NCI-H2081 treated with DMSO at 0.1 percent for 48 hours (cell line): ENCODE data around the gene HDAC9.

Experiments used
- DNase-seq: peaks from one replicate; lab custom pipeline; 2025; lab: John Stamatoyannopoulos, UW

Gene HDAC9

DNA sequence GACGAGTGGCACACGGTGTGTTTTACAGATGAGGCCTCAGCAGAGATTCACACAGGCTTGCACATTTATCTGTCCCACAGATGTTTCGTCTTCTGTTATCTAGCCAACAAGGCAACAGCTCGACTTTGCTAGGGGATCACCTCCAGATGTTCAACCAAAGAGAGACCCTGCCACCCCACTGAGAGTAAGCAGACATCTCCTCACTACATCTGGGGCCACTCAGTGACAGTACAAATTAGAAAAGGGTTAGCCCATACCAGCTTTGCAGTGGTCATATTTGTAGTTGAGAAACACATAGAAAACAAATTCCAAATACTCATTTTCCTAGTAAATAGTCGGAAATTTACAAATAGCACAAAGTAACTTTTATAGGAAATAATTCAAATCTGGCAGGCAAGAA is 164.2 kb downstream of the HDAC9 start:
- no peak for DNase-seq

DNA sequence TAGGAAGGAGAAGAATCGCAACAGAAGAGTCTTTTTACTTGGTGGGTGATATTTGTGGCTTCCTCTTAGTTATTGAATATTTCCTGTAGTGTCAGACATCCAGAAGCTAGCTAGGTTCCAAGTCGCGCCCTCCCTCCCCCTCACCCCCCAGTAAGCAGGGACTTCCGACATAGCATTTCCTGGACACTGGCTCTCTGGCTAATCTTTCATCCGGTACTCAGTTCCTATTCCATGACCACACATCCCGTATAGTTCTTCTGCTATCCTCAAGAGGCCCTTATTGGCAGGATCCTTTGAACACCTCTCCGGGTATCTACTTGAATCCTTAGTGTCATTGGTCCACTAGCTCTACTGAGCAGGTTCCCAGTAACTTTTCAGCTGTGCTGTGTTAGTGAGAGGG is 167.8 kb downstream of the HDAC9 start:
- no peak for DNase-seq

DNA sequence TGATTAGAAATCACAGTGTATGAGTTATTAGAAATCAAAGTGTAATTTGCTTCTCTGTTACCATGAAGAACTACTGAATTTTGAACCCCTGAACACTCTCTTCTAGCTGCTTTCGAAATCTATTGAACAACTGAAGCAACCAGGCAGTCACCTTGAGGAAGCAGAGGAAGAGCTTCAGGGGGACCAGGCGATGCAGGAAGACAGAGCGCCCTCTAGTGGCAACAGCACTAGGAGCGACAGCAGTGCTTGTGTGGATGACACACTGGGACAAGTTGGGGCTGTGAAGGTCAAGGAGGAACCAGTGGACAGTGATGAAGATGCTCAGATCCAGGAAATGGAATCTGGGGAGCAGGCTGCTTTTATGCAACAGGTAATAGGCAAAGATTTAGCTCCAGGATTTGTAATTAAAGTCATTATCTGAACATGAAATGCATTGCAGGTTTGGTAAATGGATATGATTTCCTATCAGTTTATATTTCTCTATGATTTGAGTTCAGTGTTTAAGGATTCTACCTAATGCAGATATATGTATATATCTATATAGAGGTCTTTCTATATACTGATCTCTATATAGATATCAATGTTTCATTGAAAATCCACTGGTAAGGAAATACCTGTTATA is 170.7 kb downstream of the HDAC9 start:
- peak; percentile 3 for DNase-seq

DNA sequence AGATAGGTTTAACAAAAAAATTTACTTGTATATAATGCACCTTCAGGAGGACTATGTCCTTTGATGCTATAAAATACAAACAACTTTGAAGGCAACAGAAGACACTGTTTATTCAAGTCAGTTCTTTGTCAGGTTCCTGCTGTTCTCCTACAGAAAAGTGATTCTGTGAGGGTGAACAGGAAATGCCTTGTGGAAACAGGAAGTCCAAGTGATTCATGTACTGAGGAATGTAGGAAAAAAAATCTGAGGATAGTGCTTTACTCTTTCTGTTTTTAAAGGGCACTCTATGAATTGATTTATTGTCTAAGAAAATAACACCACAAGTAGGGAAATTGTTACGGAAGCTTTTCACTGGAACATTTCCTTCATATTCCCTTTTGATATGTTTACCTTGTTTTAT is 171.9 kb downstream of the HDAC9 start:
- DNase-seq = no peak

DNA sequence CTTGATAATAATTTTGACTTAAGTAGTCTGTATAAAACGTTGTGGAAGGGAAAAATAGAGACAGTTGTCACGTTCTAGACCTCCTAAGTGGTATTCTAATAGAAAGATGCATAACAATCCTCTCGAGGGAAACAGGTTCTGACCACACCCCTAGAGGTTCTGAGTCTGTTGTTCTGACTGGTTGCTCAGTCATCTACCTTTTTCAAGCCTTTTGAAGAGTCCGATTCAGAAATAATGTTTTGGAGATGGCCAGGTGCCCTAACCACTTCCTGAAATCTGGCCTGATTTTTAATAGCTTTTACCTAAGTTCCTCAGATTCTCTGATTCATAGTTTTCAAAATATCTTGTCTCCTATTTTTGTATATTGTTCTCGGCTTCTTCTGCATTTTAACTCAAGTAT is 175.6 kb downstream of the HDAC9 start:
- no peak for DNase-seq

DNA sequence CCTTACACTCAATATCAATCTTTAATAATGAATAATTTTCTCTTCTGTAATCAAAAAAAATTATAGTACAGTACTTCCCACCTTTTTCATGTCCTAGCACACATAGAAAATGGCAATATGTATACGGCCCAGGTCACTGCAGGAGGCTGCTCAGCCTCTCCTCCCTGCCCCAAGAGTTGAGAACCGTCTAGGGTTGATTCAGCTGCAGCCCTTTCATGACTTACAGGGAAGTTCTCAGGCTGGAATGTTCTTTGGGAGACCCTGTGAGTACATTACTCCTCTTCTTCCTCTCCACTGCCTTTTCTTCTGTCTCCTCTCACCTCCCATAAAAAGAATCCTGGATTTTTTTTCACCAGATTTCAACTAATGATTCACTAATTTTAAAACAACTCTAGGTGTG is 180.0 kb downstream of the HDAC9 start:
- no peak for DNase-seq

DNA sequence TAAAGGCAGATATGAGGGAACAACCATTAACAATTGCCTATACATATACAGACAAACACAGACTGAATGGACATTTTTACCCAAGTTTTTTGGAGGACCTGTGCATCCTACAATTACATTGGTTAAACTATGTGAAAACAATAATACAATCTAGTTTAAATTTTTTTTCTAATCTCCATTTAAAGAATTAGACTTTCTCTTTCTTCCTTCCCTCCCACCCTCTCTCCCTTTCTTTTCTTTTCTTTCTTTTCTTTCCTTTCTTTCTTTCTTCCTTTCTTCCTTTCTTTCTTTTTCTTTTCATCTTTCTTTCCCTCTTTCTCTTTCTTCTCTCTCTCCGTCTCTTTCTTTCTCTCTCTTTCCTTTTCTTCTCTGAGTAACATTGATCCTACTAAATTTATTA is 183.7 kb downstream of the HDAC9 start:
- DNase-seq = no peak

DNA sequence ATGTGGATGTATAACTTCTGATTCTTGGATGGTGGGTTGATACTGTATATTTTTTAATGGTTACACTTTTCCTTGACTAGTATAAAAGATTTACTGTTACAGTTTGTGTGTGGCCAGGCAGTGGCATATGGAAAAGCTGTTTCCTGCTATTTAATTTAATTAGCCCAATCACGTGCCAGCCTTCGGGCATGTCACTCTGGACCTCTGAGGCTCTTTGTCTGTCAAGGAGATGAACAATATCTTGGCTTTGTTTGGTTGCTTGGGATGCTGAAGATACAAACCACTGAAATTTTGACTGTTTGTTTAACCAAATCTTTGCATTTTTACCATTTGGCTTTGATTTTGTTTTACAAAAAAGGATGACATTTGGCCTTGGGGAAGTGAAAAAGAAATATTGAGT is 185.0 kb downstream of the HDAC9 start:
- DNase-seq = no peak

DNA sequence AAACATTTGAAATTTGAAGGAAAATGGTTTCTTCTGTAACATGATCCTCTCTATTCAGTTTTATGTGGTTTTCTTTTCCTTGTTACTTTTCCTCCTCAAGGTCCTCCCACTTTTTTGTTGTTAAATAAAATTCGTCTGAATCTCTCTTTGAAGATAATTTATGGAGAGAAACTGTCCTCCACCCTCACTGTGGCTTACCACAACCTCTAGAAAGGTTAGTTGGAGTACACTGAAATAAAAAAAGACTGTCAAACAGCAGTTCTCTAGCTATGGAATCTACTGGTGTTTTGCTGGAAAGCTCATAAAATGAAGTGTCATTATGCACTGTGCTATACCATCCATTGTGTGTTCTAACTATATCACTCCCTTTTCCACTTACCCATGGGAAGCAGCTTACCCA is 189.4 kb downstream of the HDAC9 start:
- no peak for DNase-seq

DNA sequence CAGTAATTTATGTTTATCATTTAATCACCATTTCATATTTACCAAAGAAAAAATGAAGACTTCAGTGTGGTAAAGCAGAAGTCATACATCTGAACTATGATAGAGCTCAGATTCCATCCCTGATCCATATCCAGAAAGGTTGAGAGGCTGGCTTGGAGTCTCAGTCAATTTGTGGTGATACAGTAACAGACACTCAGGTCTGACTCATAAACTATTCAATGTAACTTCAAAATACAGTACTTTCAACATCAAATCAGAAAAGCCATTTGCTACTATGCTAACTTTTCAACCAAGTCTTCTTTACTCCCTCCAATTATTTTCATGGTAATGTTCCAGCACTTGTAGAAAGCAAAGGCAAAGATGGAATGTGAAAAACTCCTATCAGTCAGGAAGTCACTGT is 190.4 kb downstream of the HDAC9 start:
- no peak for DNase-seq

DNA sequence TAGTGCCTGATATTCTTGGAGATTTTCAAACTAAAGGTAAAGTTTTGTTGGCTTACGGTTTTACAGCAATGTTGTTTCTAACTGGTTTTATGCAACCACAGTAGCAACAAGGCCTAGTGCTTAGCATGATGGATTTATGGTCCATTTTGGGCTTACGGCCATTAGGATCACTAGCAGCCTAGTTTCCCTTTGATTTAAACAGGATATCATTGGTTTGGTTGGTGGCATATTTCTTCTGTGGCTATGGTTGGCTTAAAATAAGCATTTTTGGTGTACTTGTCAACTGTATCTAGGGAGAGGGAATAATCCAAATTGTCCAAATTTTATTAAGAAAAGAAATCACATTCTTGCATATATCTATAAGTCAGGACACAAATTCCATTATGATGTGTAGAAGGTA is 194.0 kb downstream of the HDAC9 start:
- DNase-seq = no peak

DNA sequence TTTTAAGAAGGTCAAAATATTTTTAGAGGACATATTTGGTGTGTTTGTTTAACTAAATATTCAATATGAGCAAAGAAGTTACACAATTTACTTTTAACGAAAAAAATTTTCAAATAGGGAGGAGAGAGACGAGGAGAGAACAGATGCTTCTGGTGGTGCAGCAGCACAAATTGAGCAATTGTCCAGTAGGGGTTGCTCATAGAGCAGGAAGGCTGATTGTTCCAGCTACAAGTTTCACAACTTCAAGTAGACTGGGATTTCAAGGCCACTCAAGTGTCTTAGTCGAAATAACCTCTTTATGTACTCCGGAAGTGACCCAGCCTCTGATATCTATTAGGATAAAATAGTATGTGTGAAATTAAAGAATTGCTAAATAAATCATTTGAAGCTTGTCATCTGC is 197.9 kb downstream of the HDAC9 start:
- DNase-seq = no peak

DNA sequence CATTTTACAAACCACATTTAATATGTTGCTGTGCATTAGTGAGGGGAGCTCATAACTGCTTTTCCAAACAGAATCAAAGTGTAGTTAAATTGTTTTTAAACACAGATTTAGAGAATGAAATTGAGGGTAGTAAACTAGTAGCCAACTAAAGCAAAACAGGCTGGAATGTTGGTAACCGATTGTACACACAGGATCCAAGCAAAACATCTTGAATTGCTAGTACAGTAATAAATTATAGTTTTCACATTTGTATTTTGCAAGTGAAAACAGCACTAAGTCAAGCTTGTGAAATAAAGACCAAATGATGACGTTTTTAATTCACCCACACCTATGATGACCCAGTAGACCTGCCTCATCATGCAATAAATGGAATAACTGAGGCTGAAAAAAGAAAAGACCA is 198.3 kb downstream of the HDAC9 start:
- DNase-seq = no peak

DNA sequence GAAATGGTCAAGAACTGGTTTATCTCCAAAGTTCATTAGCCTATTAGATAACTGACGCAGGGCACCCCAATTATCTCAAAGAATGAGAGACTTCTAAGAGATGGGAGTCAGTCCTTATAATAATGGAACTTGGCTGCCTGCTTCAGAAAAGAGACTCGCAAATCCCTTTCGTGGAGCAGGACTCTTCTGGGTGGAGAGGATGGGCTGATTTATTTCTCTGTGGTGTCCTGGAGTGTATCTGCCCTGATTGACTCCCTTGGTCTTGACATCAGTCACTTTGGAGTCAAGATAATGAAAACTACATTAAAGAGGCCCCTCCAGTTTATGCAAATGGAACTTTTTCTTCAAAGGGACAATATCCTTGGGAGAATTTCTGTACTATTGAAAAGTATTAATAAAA is 198.9 kb downstream of the HDAC9 start:
- DNase-seq = no peak

DNA sequence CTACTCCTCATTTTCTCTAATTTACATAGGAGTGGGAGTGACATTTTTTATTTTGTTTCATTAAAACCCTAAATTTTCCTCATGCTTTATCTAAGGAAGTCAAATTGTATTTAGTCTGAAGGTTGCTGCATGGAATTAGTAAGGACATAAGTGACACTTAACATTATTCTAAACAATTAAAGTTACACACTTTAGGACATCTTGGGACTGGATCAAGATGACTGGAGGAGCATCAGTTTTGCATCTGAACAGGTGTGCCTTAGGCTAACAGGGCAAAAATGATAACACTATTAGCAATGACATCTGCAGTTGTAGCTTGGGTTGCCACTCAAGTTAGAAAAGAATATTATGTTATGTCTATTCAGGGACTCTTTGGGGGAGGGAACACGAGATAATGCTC is 199.4 kb downstream of the HDAC9 start:
- no peak for DNase-seq

DNA sequence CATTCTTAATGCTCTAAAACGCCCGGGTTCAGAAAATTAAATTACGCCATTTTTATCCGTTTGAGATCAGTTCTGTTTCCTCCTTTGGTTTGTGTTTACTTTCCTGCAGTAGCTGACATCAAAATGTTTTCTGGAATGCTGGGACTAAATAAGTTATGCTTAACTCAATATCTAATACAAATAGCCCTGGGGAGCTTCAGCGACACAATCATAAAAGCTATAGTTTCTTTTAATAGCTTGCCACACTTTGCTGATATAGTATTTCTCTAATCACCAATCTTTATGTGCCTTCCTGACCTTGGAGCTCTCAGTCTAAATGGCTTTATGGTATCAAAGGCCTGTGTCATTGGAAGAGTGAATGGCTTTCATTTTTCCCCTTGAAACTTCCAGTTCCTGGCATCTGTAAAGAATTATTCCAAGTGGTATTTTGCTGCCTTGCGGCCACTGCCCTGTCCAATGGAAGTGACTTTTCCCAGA is 202.7 kb downstream of the HDAC9 start:
- DNase-seq = no peak

DNA sequence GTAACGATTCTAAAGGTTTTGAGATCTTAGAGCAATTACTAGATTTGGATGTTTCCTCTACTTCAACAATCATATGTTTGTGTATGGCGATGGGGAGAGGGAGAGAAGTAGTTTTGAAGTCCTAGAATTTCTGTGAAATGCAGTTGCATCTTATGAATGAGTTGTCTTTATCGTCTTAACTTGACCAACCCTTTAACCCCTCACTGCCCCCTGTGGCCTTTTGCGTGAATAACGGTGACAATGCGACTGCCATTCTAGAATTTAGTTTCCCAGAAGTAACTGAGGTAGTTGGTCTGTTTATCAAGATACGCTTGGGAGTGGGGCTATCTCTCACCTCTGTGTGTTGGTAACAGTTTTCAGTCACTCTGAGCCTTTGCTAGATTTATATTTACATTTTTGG is 204.6 kb downstream of the HDAC9 start:
- DNase-seq = no peak

DNA sequence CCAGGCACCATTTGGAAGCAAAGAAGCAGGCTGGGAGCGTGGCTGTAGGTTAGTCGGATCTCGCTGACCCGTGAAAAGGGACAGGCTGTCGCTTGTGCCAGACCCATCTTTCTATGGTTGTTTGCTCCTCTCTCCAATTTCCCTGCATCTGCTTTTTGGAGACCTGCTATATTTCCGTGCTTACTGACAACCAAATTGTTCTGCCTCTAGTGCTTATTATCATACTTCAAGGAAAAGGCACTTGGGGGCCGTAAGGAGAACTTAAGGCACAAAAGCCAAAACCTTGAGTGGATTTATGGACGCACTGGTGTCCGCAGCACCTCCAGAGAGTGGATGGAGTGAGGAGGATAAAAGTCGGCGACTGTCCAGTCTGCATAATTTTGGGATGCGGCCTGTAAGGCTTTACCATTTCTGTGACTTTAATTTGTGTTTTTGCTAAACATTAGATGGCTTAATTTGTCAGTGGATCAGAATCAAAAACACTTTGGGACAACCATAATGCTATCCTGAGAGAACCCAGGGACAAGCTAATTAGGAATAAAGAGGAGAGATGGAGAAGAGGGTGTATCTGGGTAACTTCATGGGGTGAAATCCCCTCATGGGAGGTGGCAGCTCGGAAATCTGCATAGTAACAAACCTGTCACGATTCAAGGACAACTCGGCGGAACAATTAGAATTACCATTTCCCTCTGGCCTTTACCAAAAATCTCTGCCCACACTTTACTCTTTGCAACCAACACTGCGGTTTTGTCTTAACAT is 206.7 kb downstream of the HDAC9 start:
- DNase-seq = no peak

DNA sequence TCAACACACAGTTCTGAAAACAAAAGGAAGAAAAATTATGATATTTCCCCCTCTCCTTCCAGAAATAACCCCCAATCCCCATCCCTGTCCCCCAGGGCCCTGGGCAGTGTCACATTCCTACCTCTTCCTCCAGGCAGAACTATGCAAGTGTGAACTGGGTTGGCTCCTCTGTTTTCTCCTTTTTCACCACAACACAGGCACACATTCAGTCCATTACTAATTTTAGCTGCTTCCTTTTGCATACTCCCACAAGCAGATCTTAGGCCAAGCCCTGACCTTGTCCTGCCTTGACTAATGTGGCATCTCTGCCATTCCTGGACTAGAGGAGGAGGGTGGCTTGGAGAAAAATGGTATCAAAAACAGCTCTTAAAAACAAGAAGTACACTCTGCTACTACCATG is 208.1 kb downstream of the HDAC9 start:
- DNase-seq = no peak

DNA sequence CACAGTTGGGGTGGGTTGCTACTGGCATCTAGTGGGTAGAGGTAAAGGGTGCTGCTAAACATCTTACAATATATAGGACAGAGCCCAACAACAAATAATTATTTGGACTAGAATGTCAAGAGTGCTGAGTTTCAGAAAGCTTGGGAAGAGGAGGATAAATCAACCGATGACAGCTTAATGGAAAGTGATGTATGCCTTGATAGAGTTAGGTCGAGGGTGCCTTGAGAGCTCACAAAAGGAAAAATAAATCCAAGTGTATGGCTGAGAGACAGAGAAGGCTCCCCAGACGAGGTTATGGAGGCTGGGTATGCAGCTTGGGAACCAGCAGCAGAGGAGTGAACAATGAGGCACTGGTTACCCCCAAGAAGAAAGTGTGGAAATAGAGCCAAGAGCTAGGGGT is 211.1 kb downstream of the HDAC9 start:
- DNase-seq = no peak

DNA sequence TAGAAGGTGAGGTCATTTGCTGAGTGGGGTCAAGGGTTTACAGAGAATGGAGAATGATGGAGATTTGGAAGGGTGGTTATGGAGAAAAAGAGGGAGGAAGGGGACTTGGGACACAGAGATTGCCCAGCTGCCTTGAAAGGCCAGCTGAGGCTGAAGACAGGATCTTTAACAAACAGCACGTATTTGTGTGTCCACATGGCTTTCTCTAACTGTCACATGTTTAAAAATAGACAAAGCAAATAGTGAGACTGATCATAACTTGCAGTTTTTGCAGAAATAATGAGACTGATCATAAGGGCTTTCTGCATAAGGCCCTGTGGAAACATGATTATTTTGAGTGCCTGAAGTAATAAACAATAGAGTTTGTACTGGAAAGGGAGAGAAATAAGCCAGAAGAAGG is 212.7 kb downstream of the HDAC9 start:
- no peak for DNase-seq

DNA sequence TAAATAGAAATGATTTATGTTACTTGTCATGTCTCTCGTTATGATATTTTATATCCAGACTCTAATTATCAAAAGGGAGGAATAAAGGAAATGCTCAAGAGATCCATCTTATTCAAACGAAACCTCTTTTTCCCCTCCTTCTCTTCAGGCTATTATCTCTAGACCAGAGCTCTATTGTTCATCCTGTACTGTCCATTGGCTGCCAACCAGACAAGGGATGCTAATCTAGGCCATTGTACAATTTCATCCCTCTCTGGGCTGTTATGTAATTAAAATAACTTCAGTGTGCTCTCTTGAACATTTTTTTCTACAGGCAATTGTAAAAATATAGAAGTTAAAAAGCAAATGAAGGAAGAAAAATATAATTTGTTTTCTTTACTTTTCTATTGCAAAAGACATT is 220.4 kb downstream of the HDAC9 start:
- DNase-seq = no peak

DNA sequence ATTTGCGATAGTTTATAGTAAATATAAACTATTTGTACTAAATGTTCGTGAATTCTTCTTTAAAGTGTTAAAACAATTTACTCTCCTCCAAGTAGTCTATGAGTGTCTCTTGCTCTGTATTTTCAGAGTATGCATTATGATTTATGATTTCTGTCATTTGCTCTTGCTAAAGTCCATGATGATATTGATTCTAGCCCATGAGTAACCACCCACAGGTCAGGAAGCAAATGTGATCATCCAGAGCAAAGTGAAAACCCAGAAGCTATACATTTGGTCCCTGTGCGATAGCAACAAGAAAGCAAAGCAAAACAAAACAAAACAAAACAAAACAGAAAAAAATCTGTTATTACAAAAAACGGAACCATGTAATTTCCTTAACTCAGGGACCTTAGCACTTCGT is 225.9 kb downstream of the HDAC9 start:
- DNase-seq = no peak

DNA sequence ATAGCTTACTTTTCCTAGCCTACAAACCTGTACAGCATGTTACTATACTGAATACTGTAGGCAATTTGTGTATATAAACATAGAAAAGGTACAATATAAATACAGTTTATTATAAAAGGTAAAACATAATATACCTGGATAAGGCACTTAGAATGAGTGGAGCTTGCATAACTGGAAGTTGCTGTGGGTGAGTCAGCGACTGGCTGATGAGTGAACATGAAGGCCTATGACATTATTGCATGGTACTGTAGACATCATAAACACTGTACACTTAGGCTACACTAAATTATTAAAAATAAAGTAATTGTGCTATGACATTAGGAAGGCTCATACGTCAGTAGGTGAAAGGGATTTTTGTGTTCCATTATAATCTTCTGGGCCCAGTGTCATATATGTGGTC is 228.8 kb downstream of the HDAC9 start:
- no peak for DNase-seq
